Activated CD4-positive, alpha-beta T cell treated with anti-CD3 and anti-CD28 coated beads, Interleukin-2, amount 10 ng/mL, durations not matched to agents 24 days and 14 days (primary cell): ENCODE measurements around the gene ZFHX3. TPM values are rescaled to one million over a fixed set of nuclear protein-coding genes. Genes with fewer than 3 reads are reported as not detected.
"Not testable (repeated sequence)": the region's sequence is repeated elsewhere in the genome, so short reads cannot be mapped to it uniquely, and the experiment has no call there.

ENCODE experiments used
- DNase-seq: peaks from one replicate; pipeline ENCODE4 v3.0.0; 2022
- H3K27ac Mint-ChIP-seq: one replicate; pipeline ENCODE4 v1.8.0; 2022; ENCODE audit warnings: mild to moderate bottlenecking, mixed read lengths
- H3K27me3 Mint-ChIP-seq: one replicate; pipeline ENCODE4 v1.8.0; 2022; ENCODE audit warnings: mixed read lengths
- H3K36me3 Mint-ChIP-seq: one replicate; pipeline ENCODE4 v1.8.0; 2022; ENCODE audit warnings: low read depth, mild to moderate bottlenecking, mixed read lengths
- H3K4me1 Mint-ChIP-seq: one replicate; pipeline ENCODE4 v1.8.0; 2021; ENCODE audit warnings: mixed read lengths
- H3K4me3 Mint-ChIP-seq: one replicate; pipeline ENCODE4 v1.8.0; 2022; ENCODE audit warnings: mild to moderate bottlenecking, moderate library complexity, mixed read lengths
- H3K9me3 Mint-ChIP-seq: one replicate; pipeline ENCODE4 v1.8.0; 2021; ENCODE audit warnings: mixed read lengths
- intact Hi-C: fragments of 100-400 bp; cut with micrococcal nuclease; formaldehyde crosslinking; loops from one replicate; pipeline ENCODE4 v1.15.1; 2023
- total RNA-seq: library from RNA; stranded (reverse); gene quantifications from 2 replicates; pipeline ENCODE4 v1.2.3, GENCODE V29; 2022

ZFHX3 gene
- total RNA-seq, 1 donor from 2014 or later: 0.49 TPM

DNA sequence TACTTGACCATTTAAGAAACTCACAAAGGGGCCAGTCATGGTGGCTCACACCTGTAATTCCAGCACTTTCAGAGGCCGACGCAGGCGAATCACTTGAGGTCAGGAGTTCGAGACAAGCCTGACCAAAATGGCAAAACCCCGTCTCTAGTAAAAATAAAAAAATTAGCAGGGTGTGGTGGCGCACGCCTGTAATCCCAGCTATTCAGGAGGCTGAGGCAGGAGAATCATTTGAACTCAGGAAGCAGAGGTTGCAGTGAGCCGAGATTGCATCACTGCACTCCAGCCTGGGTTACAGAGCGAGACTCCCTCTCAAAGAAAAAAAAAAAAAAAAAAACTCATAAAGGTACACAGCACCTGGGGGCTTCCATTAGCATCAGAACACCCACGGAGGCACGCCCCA lies 38.2 kb downstream of the ZFHX3 start:
- H3K4me3 Mint-ChIP-seq, H3K36me3 Mint-ChIP-seq, intact Hi-C loops, H3K4me1 Mint-ChIP-seq, H3K27me3 Mint-ChIP-seq, DNase-seq, H3K27ac Mint-ChIP-seq, H3K9me3 Mint-ChIP-seq: not testable (repeated sequence)

GRCh38 chr16:73006026-73006425 lies 41.9 kb downstream of the ZFHX3 start:
- no peak for DNase-seq
- intact Hi-C loops: no loop called here
- H3K4me1 Mint-ChIP-seq: no peaks in the 10 kb centered on the region
- peaks cover 3% of the 10 kb centered on the region for H3K27me3 Mint-ChIP-seq
- H3K9me3 Mint-ChIP-seq: peaks cover 2% of the 10 kb centered on the region
- no peak overlapping the region for H3K27ac Mint-ChIP-seq
- no peak overlapping the region for H3K4me3 Mint-ChIP-seq
- H3K36me3 Mint-ChIP-seq: no peaks in the 10 kb centered on the region

- Mint-ChIP-seq H3K27ac (no peak overlapping the region), H3K9me3 (peaks cover 9% of the 10 kb centered on the region), H3K4me3 (no peak overlapping the region), H3K27me3 (no peaks in the 10 kb centered on the region), H3K36me3 (no peaks in the 10 kb centered on the region), H3K4me1 (no peaks in the 10 kb centered on the region)
- no peak for DNase-seq
- intact Hi-C loops: no loop called here
Measured at GRCh38 chr16:73002866-73003265, 45.1 kb downstream of the ZFHX3 start.

DNA sequence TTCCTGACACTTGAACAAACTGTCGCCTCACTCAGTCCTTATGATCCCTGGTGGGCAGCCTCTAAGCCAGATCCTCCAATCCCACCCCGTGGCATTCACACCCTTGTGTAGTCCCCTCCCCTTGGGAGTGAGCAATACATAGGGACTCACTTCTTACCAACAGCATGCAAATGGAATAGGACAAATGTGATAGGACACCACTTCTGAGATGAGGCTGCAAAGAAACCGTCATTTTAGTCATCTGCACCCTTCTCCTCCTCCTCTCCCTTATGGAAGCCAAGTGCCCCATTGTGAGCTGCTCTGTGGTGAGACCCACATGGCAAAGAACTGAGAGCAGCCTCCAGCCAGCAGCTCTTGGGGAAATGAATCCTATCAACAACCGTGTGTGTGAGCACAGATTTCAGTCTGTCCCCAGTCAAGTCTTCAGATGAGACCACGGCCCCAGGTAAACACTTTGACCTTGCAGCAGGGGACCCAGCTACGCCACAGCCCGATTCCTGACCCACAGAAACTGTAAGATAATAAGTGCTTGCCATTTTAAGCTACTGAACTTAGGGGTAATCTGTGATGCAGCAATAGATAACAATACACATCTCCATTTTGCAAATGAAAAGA lies 46.9 kb downstream of the ZFHX3 start:
- H3K4me3 Mint-ChIP-seq: no peak overlapping the region
- no peak for DNase-seq
- intact Hi-C loops: no loop called here
- H3K9me3 Mint-ChIP-seq: peaks cover 9% of the 10 kb centered on the region
- H3K27ac Mint-ChIP-seq: no peak overlapping the region
- H3K27me3 Mint-ChIP-seq: no peaks in the 10 kb centered on the region
- no peaks in the 10 kb centered on the region for H3K36me3 Mint-ChIP-seq
- no peaks in the 10 kb centered on the region for H3K4me1 Mint-ChIP-seq

GRCh38 chr16:73000020-73000906 lies 47.7 kb downstream of the ZFHX3 start:
- Mint-ChIP-seq H3K9me3 (peaks cover 9% of the 10 kb centered on the region), H3K27ac (no peak overlapping the region), H3K4me1 (no peaks in the 10 kb centered on the region), H3K4me3 (no peak overlapping the region), H3K27me3 (no peaks in the 10 kb centered on the region), H3K36me3 (no peaks in the 10 kb centered on the region)
- intact Hi-C loops: no loop called here
- no peak for DNase-seq

DNA sequence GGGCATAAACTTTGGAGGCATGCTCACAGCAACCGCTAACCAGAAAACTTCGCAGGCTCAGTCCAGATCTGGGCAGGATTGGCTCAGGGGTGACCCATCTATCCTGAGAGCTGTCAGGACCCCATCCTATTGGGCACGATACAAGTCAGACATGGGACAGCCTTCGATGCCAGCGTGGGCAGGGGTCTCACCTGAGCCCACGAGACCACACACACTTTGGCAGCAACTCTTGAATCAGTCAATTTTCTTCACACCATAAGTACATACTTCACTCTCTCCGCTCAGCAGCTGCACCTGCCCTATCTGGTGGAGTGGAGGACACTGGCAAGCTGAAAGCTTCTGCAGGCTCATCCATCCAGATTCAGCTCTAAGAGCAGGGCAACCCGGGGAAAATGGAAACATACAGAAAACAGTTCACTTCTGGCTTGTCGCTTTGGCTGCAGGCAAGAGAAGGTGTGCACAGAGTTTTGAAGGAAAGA lies 48.3 kb downstream of the ZFHX3 start:
- no peak overlapping the region for H3K27ac Mint-ChIP-seq

DNA sequence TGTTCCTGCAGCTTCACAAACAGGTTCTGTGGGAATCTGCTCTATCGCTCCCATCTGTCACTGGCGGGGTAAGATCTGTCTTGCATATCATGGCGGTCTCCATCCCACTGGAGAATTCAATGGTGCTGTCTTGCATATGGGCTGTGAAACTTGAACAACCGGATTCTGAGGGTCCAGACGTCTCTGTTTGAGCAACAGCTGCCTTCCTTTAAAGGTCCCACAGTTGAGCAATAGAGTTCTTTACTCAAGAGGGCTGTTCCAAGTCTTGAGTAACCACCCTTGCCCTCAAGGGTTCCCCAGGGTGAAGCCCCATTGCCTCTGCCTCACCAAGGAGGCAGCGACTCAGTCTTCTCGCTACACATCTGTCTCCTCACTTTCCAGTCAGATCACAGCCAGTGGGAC lies 50.8 kb downstream of the ZFHX3 start:
- intact Hi-C loops: no loop called here
- H3K36me3 Mint-ChIP-seq: no peaks in the 10 kb centered on the region
- peaks cover 9% of the 10 kb centered on the region for H3K9me3 Mint-ChIP-seq
- H3K27ac Mint-ChIP-seq: no peak overlapping the region
- H3K4me3 Mint-ChIP-seq: no peak overlapping the region
- H3K4me1 Mint-ChIP-seq: no peaks in the 10 kb centered on the region
- DNase-seq: no peak
- H3K27me3 Mint-ChIP-seq: no peaks in the 10 kb centered on the region

More for the DNA sequence above, 48.3 kb downstream of the ZFHX3 start:
- no peak overlapping the region for H3K4me3 Mint-ChIP-seq
- no peak for DNase-seq
- H3K4me1 Mint-ChIP-seq: no peaks in the 10 kb centered on the region
- H3K27me3 Mint-ChIP-seq: no peaks in the 10 kb centered on the region
- peaks cover 9% of the 10 kb centered on the region for H3K9me3 Mint-ChIP-seq
- intact Hi-C loops: no loop called here
- H3K36me3 Mint-ChIP-seq: no peaks in the 10 kb centered on the region

DNA sequence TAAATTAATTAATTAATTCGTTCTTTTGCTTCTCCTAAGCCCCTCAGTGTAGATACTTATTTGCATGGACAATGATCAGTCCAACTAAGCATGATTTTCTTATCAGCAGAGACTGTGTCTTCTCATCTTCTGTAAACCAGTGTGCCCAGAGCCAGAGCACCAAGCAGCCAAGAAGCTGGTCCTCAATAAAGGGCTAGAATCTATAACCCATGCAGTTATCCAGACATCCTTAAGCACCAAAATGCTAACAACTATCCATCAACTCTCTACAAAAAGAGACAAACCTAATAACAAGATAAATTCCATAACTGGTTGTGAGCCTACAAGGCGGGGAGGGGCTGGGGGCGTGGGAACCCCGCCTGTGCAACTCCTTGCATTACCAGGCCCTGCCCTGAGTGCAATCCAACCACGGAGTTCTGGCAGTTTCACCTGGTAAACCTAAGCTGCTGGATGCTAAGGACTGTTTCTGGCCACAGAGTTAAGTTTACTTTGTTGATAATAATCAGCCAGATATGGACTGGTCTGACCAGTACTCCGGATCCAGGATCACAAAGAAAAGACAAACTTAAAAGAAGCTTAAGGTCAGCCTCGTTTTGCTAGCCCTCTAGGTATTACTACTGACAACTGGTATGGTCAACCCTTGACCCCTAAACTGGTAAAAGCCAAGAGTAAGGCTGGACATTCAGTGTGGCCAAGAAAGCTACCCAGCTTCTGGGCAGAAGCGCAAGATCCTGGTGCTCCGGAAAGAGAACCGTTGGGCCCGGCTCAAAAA lies 51.5 kb downstream of the ZFHX3 start:
- DNase-seq: no peak
- H3K27me3 Mint-ChIP-seq: no peaks in the 10 kb centered on the region
- H3K36me3 Mint-ChIP-seq: no peaks in the 10 kb centered on the region
- peaks cover 9% of the 10 kb centered on the region for H3K9me3 Mint-ChIP-seq
- no peaks in the 10 kb centered on the region for H3K4me1 Mint-ChIP-seq
- intact Hi-C loops: no loop called here
- no peak overlapping the region for H3K27ac Mint-ChIP-seq
- no peak overlapping the region for H3K4me3 Mint-ChIP-seq

- H3K27me3 Mint-ChIP-seq, H3K36me3 Mint-ChIP-seq, H3K4me1 Mint-ChIP-seq, H3K9me3 Mint-ChIP-seq, H3K4me3 Mint-ChIP-seq, H3K27ac Mint-ChIP-seq, DNase-seq, intact Hi-C loops: not testable (repeated sequence)
Measured at GRCh38 chr16:72995882-72996270, 52.1 kb downstream of the ZFHX3 start.

GRCh38 chr16:72995151-72995881 lies 52.6 kb downstream of the ZFHX3 start:
- no peaks in the 10 kb centered on the region for H3K36me3 Mint-ChIP-seq
- H3K9me3 Mint-ChIP-seq: peaks cover under 1% of the 10 kb centered on the region
- H3K27ac Mint-ChIP-seq: no peak overlapping the region
- no peaks in the 10 kb centered on the region for H3K27me3 Mint-ChIP-seq
- DNase-seq: peak; percentile 60
- H3K4me3 Mint-ChIP-seq: no peak overlapping the region
- intact Hi-C loops: no loop called here
- H3K4me1 Mint-ChIP-seq: no peaks in the 10 kb centered on the region

- H3K9me3 Mint-ChIP-seq: no peaks in the 10 kb centered on the region
- no peak overlapping the region for H3K4me3 Mint-ChIP-seq
- H3K27ac Mint-ChIP-seq: no peak overlapping the region
- no peaks in the 10 kb centered on the region for H3K4me1 Mint-ChIP-seq
- DNase-seq: no peak
- H3K27me3 Mint-ChIP-seq: no peaks in the 10 kb centered on the region
- intact Hi-C loops: no loop called here
- no peaks in the 10 kb centered on the region for H3K36me3 Mint-ChIP-seq
Measured at GRCh38 chr16:72992142-72992601, 55.8 kb downstream of the ZFHX3 start.

DNA sequence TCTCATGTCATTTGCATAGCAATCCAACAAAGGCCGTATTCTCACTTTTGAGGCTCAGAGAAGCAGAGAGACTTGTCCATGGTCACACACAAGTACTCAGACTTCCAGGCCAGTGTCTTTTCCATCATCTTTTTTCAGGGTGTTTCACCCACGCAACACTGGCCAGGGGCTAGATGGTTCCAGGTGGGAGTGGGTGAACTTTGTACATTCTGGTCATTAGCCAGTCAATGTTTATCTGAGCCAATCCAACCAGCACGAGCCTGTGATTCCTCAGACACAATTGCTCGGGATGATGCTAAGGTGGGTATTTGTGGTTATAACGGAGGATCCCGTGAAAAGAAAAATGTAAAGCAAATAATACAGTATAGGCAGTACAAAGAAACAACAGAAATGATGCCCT lies 56.3 kb downstream of the ZFHX3 start:
- no peak for DNase-seq
- Mint-ChIP-seq H3K27me3 (no peaks in the 10 kb centered on the region), H3K4me1 (no peaks in the 10 kb centered on the region), H3K36me3 (no peaks in the 10 kb centered on the region), H3K4me3 (no peak overlapping the region), H3K9me3 (no peaks in the 10 kb centered on the region), H3K27ac (no peak overlapping the region)
- intact Hi-C loops: no loop called here

DNA sequence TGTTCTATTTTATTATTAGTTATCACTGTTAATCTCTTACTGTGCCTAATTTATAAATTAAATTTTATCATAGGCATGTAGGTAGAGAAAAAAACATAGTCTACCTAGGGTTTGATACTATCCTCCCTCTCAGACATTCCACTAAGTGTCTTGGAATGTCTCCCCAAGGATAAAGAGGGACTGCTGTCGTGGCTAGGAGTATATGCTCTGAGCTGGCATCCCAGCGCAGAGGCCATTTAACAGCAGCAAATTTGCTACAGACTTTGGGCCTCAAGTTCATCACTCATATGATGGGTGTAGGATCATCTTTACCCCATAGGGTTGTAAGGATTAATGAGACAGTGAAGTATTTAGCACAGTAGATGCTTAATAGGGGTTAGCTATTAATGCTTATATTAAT lies 56.7 kb downstream of the ZFHX3 start:
- Mint-ChIP-seq H3K27me3 (no peaks in the 10 kb centered on the region), H3K4me3 (no peak overlapping the region), H3K27ac (no peak overlapping the region), H3K4me1 (no peaks in the 10 kb centered on the region), H3K36me3 (no peaks in the 10 kb centered on the region), H3K9me3 (no peaks in the 10 kb centered on the region)
- DNase-seq: no peak
- intact Hi-C loops: no loop called here
